SJCRH30 (cell line): Measurements from ENCODE around the gene NLRP4. TPM values are rescaled to one million over a fixed set of nuclear protein-coding genes. Genes with fewer than 3 reads are reported as not detected.
A peak's percentile ranks its signal among the peaks of the same experiment; 100 is the strongest.

Source experiments
- DNase-seq, 2 experiments: peaks; one replicate each; pipeline ENCODE4 v3.0.0-alpha.2; 2015 to 2020
- H3K27ac ChIP-seq: fragments of 250-450 bp; sonication (Bioruptor Pico); 2 replicates; pipeline ENCODE4 v1.5.1; 2020; ENCODE audit warnings: mild to moderate bottlenecking, moderate library complexity
- H3K27me3 ChIP-seq: fragments of 250-450 bp; sonication (Bioruptor Pico); 2 replicates; pipeline ENCODE4 v1.5.1; 2020; ENCODE audit warnings: mild to moderate bottlenecking, moderate library complexity
- H3K36me3 ChIP-seq: fragments of 250-450 bp; sonication (Bioruptor Pico); 2 replicates; pipeline ENCODE4 v1.5.1; 2020; ENCODE audit warnings: mild to moderate bottlenecking, moderate library complexity
- H3K4me1 ChIP-seq: fragments of 250-450 bp; sonication (Bioruptor Pico); 2 replicates; pipeline ENCODE4 v1.5.1; 2020; ENCODE audit warnings: mild to moderate bottlenecking, moderate library complexity
- H3K4me3 ChIP-seq: fragments of 250-450 bp; sonication (Bioruptor Pico); 2 replicates; pipeline ENCODE4 v1.5.1; 2020; ENCODE audit warnings: mild to moderate bottlenecking, moderate library complexity
- H3K9me3 ChIP-seq: fragments of 250-450 bp; sonication (Bioruptor Pico); replicated peaks from 2 replicates; pipeline ENCODE4 v1.5.1; 2020; ENCODE audit warnings: mild to moderate bottlenecking, moderate library complexity
- total RNA-seq: library from RNA; depleted of rRNA; stranded (reverse); fragments of >200 nt; shearing (Covaris generic); gene quantifications from 2 replicates; pipeline ENCODE4 v1.2.3, GENCODE V29; 2014; rRNA removed

The NLRP4 gene, protein sequence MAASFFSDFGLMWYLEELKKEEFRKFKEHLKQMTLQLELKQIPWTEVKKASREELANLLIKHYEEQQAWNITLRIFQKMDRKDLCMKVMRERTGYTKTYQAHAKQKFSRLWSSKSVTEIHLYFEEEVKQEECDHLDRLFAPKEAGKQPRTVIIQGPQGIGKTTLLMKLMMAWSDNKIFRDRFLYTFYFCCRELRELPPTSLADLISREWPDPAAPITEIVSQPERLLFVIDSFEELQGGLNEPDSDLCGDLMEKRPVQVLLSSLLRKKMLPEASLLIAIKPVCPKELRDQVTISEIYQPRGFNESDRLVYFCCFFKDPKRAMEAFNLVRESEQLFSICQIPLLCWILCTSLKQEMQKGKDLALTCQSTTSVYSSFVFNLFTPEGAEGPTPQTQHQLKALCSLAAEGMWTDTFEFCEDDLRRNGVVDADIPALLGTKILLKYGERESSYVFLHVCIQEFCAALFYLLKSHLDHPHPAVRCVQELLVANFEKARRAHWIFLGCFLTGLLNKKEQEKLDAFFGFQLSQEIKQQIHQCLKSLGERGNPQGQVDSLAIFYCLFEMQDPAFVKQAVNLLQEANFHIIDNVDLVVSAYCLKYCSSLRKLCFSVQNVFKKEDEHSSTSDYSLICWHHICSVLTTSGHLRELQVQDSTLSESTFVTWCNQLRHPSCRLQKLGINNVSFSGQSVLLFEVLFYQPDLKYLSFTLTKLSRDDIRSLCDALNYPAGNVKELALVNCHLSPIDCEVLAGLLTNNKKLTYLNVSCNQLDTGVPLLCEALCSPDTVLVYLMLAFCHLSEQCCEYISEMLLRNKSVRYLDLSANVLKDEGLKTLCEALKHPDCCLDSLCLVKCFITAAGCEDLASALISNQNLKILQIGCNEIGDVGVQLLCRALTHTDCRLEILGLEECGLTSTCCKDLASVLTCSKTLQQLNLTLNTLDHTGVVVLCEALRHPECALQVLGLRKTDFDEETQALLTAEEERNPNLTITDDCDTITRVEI
- not detected in 2 replicates for total RNA-seq

DNA sequence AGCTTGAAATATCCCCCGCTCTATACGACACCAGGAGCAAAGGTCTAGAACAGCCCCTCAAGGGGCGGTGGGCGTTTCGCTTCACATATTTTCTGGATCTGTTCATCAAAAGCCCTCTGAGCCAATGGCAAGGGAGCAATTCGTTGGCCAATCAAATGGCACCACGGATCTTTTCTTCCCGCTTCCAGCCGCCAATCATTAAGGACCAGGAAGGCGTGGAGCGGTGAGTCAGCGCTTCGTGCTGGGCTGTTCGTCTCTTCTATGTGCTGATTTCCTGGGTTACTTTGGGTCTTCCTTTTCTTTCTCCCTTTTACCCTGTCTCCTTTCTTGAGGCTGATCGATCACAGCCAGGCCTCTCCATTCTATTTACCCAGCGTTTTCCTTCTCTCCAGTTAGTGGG lies at the start of gene NLRP4:
Gene NLRP4, plus strand, starts transcription at position 201 of the 400 bp plus-strand sequence. CDS start 15,541 bp downstream, outside the sequence.
- H3K36me3 ChIP-seq = no peaks in the 10 kb centered on the region; the same call in 1 of the 2 replicates
- no peaks in the 10 kb centered on the region for H3K4me1 ChIP-seq
- H3K27me3 ChIP-seq = no peaks in the 10 kb centered on the region
- H3K27ac ChIP-seq = no peak within 1 kb of the TSS
- H3K4me3 ChIP-seq = no peak within 1 kb of the TSS
- no peaks in the 10 kb centered on the region for H3K9me3 ChIP-seq
- no peak for DNase-seq

DNA sequence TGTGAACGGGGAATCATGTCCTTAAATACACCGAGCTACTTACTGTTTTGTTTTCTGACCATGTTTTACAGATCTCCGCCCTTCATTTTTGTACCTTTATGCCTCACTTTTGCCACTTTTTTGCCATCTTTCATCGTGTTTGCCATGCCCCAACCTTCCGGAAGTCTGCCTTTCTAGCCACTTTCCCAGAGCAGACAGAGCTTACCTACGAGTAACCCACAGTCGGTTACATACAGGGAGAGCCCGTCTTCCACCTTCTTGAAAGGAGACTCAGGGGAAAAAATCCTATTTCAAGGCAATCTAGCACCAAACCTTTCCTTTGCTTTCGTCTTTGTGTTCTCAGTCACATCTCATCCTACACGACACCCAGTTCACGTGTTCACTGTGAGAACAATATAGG lies 41.3 kb upstream of the NLRP4 start:
- no peak for DNase-seq

DNA sequence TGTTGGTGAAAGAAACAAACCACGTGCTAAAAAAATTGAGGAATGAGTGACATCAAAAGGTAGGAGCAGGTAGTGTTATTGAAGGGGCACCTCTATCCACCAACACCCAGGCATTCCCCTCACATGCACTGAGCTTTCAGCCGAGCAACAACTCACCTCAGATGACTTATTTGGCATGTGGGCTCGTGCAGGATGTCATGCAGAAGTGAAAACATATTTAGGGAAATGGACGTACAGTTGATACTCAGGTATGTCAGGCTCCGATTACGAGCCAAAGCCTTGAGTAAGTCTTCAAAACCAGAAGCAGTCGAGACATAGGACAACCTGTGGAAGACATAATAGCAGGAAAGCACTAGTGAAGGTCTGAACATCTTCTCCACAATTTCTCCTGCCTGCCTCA lies 34.9 kb upstream of the NLRP4 start:
- Histone ChIP-seq H3K9me3 (no peaks in the 10 kb centered on the region), H3K27me3 (no peaks in the 10 kb centered on the region), H3K36me3 (no peaks in the 10 kb centered on the region; the same call in 1 of the 2 replicates), H3K27ac (no peak overlapping the region), H3K4me3 (no peak overlapping the region), H3K4me1 (no peaks in the 10 kb centered on the region)
- DNase-seq = no peak

More for the DNA sequence above, 41.3 kb upstream of the NLRP4 start:
- no peaks in the 10 kb centered on the region for H3K9me3 ChIP-seq
- H3K4me1 ChIP-seq = no peaks in the 10 kb centered on the region
- no peaks in the 10 kb centered on the region; the same call in 1 of the 2 replicates for H3K36me3 ChIP-seq
- no peaks in the 10 kb centered on the region for H3K27me3 ChIP-seq
- no peak overlapping the region for H3K4me3 ChIP-seq
- H3K27ac ChIP-seq = no peak overlapping the region

DNA sequence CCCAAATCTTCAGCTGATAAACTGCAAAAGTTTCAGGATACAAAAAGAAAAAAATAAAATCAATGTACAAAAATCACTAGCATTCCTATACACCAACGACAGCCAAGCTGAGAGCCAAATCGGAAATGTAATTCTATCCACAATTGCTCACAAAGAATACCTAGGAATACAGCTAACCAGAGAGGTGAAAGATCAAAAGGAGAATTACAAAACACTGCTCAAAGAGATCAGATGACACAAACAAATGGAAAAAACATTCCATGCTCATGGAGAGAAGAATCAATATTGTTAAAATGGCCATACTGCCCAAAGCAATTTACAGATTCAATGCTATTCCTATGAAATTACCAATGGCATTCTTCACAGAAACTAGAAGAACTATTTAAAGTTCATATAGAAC lies 34.1 kb upstream of the NLRP4 start:
- no peak for DNase-seq
- Histone ChIP-seq H3K27ac (no peak overlapping the region), H3K36me3 (no peaks in the 10 kb centered on the region; the same call in 1 of the 2 replicates), H3K4me3 (no peak overlapping the region), H3K9me3 (no peaks in the 10 kb centered on the region), H3K27me3 (no peaks in the 10 kb centered on the region), H3K4me1 (no peaks in the 10 kb centered on the region)

DNA sequence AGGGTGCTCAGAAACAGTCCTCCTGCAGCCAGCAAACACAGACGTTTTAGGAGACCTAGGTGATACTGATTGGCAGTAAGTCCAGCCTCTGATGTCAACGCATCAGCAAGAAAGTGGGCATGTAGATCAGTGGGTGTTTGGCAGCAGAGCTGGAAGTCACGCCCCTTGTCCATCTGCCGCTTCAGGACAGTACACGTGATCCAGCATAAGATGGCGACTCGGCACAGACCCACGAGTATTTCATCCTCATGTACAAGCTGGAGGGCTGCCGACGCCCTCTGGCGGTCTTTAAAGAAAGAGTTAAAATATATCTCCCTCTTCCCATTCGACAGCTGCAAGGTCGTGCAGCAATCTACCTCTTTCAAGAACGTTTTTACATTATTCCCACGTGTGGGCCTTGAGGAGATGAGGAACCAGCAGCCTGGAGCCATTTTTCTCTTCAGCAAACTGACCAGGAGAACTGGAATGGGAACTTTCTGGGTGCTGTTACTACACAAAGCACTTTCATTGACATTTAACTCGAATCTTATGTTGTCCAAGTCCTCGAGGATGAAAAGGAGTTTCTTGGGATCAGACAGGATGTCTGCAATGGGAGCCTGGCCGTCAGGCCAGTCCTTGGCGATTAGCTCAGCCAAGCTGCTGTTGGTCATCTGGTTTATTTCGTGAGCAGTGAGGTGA lies 26.8 kb upstream of the NLRP4 start:
- DNase-seq = peak; percentile 94 to 98
- no peaks in the 10 kb centered on the region for H3K27me3 ChIP-seq
- no peak overlapping the region; the same call in 1 of the 2 replicates for H3K27ac ChIP-seq
- peak overlapping the region; percentile 54 for H3K4me3 ChIP-seq
- H3K9me3 ChIP-seq = no peaks in the 10 kb centered on the region
- no peaks in the 10 kb centered on the region for H3K36me3 ChIP-seq
- H3K4me1 ChIP-seq = no peaks in the 10 kb centered on the region

DNA sequence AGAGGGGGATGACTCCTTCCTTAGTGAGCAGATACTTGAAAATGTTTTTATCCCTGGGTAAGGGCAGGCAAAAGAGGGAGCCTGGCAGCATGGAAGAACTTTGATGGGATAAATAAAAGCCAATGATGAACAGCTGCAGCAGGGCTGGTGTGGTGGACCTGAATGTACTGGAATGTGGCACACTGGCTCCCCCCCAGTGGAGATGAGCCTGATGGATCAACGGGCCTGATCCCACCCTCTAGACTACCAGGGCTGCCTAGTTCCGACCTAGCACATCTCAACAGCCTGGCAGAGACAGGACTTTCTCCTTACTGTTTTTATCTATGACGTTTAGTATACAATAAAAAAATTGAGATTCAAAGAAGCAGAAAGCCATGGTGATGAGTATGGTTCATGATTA lies 25.0 kb upstream of the NLRP4 start:
- no peaks in the 10 kb centered on the region for H3K36me3 ChIP-seq

DNA sequence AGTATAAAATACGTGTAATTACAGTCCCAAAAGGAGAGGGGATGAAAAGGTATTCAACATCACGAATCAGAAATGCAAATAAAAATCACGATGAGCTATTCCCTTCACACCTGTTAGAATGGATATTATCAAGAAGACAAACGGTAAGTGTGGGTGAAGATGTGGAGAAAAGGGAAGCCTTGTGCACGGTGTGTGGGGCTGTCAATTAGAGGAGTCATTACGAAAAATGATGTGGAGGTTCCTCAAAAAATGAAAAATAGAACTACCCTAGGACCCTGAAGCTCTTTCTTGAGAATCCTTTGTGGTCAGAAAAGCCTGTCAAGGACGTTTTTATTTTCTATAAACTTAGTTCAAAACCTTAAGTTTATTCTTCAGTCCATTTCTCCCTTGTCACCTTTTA lies 23.9 kb upstream of the NLRP4 start:
- Histone ChIP-seq H3K4me3 (no peak overlapping the region), H3K27me3 (no peaks in the 10 kb centered on the region)

More for the DNA sequence above, 25.0 kb upstream of the NLRP4 start:
- H3K27me3 ChIP-seq = no peaks in the 10 kb centered on the region
- no peaks in the 10 kb centered on the region for H3K4me1 ChIP-seq
- no peak for DNase-seq
- no peak overlapping the region for H3K27ac ChIP-seq
- no peak overlapping the region for H3K4me3 ChIP-seq
- H3K9me3 ChIP-seq = no peaks in the 10 kb centered on the region

DNA sequence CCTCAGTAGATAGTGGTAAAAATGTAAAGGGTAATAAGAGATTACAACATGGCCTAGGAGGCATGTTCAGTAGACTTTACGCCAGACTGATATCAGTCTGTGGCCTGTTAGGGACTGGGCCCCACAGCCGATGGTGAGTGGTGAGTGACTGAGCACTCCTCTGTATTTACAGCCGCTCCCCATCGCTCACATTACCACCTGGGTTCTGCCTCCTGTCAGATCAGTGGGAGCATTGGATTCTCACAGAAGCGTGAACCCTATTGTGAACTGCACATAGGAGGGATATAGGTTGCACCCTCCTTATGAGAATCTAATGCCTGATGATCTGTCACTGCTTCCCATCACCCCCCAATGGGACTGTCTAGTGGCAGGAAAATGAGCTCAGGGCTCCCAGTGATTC lies 22.4 kb upstream of the NLRP4 start:
- DNase-seq = no peak
- Histone ChIP-seq H3K4me3 (no peak overlapping the region), H3K36me3 (no peaks in the 10 kb centered on the region), H3K27ac (no peak overlapping the region), H3K4me1 (no peaks in the 10 kb centered on the region), H3K9me3 (no peaks in the 10 kb centered on the region), H3K27me3 (no peaks in the 10 kb centered on the region)

More for the DNA sequence above, 23.9 kb upstream of the NLRP4 start:
- H3K4me1 ChIP-seq = no peaks in the 10 kb centered on the region
- no peak overlapping the region for H3K27ac ChIP-seq
- no peak for DNase-seq
- no peaks in the 10 kb centered on the region for H3K36me3 ChIP-seq
- H3K9me3 ChIP-seq = no peaks in the 10 kb centered on the region

DNA sequence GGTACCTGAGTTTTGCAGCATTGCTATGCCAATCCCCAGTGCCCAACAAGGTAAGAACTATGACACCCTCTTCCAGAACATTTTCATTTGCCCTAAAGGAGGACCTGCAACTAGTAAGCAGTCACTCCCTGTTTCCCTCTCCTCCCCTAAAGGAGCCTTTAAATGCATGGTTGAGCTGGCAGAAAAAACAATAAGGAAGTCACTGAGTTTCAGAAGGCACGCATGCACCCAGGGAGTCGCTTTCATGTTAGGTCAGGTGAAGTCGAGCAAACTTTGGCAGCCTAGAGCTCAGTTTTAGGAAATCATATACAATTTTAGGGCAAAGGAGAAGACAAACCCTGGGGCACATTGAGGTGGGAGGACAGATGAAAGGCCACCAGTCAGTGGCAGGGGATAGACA lies 16.3 kb upstream of the NLRP4 start:
- no peaks in the 10 kb centered on the region for H3K9me3 ChIP-seq
- H3K4me3 ChIP-seq = no peak overlapping the region
- no peak overlapping the region for H3K27ac ChIP-seq
- no peaks in the 10 kb centered on the region for H3K4me1 ChIP-seq
- H3K36me3 ChIP-seq = no peaks in the 10 kb centered on the region
- H3K27me3 ChIP-seq = no peaks in the 10 kb centered on the region
- DNase-seq = no peak

DNA sequence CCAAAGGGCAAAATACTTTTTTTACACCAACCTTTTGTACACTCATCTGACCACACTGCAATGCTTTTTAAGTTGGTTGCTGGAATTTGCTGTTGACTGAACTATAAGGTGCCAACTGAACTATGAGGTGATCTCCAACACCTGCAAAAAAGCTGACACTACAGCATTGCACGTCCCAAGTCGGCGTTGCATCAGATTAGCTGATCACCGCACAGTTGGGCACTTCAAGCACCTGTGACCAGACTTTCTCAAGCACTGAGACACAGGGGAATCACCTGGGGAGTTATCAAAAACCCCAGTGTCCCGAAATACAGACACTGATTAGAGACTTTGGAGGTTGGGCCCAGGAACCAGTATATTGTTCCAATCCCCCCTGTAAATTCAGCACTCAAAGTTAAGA lies 5.7 kb upstream of the NLRP4 start:
- H3K27me3 ChIP-seq = no peaks in the 10 kb centered on the region
- DNase-seq = no peak

DNA sequence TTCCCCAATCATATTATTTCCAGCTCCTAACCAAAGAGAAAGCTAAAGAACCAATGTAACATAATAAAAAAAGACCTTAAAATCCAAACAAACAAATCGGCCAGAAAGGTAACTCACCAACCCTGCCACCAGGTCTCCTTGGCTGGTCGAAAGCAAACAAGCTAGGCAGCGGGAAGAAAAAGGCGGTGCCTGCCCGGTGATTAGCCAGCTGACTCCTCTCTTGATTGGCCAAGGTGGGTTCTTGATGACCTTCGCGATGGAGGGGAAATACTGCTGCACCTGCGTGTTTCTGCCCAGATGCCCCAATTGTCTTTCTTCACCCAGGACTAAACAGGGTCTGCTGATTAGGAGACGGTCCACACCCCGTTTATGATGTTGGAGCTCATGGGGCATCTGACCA lies 4.5 kb upstream of the NLRP4 start, which contains the start of gene NLRP11:
Gene NLRP11, minus strand, starts transcription at position 154 of the 400 bp plus-strand sequence. CDS start 13,825 bp downstream, outside the sequence.
- H3K9me3 ChIP-seq = no peaks in the 10 kb centered on the region
- no peaks in the 10 kb centered on the region for H3K27me3 ChIP-seq
- DNase-seq = no peak
- no peaks in the 10 kb centered on the region for H3K36me3 ChIP-seq
- H3K4me1 ChIP-seq = no peaks in the 10 kb centered on the region
- no peak within 1 kb of the TSS for H3K27ac ChIP-seq
- H3K4me3 ChIP-seq = no peak within 1 kb of the TSS

More for the DNA sequence above, 5.7 kb upstream of the NLRP4 start:
- Histone ChIP-seq H3K4me3 (no peak overlapping the region), H3K9me3 (no peaks in the 10 kb centered on the region), H3K27ac (no peak overlapping the region), H3K36me3 (no peaks in the 10 kb centered on the region), H3K4me1 (no peaks in the 10 kb centered on the region)

DNA sequence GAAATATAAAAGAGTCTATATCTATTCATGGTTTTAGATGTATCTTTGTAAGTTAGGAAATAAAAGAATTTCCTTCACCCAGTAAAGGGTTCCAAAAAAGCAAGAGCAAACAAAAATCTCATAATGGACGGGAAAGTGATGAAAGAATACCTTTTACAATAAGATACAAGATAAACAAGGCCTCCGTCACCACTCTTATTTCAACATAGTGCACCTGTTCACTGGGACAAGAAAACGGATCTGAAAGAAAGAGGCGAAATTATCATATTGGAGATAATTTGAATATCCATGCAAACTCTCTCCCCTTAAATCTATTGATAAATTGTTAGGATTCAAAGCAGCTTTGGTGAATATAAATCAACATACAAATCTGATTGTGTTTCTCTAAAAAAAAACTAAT lies 3.7 kb upstream of the NLRP4 start:
- H3K9me3 ChIP-seq = no peaks in the 10 kb centered on the region
- no peaks in the 10 kb centered on the region for H3K4me1 ChIP-seq
- H3K27me3 ChIP-seq = no peaks in the 10 kb centered on the region
- no peak overlapping the region for H3K27ac ChIP-seq
- H3K4me3 ChIP-seq = no peak overlapping the region
- DNase-seq = no peak
- no peaks in the 10 kb centered on the region for H3K36me3 ChIP-seq

DNA sequence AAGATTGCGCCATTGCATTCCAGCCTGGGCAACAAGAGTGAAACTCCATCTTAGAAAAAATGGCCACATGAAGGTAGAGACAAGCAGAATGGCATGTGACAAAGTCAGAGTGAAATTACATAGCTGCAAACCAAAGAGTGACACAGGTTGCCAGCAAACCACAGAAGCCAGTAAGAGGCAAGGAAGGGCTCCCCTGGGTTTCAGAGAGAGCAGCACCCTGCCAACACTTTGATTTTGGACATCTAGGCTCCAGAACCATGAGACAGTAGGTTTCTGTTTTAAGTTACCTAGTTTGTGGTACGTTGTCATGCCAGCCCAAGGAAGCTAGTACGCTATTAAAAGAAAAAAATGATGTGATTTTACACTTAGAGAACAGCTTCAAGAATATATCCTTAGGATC lies 1.9 kb downstream of the NLRP4 start:
- DNase-seq = no peak
- no peaks in the 10 kb centered on the region for H3K27me3 ChIP-seq

DNA sequence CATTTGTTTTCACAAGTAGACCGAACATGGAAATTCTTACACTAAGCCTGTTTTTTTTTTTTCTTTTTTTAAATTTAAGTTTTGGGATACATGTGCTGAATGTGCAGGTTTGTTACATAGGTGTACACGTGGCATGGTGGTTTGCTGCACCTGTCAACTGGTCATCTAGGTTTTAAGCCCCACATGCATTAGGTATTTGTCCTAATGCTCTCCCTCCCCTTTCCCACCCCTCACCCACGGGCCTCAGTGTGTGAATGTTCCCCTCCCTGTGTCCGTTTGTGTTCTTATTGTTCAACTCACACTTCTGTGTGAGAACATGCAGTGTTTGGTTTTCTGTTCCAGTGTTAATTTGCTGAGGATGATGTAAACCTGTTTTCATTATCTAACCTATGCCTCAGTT lies 2.6 kb downstream of the NLRP4 start:
- no peaks in the 10 kb centered on the region; the same call in 1 of the 2 replicates for H3K36me3 ChIP-seq
- DNase-seq = no peak
- H3K9me3 ChIP-seq = no peaks in the 10 kb centered on the region
- H3K27me3 ChIP-seq = no peaks in the 10 kb centered on the region
- no peaks in the 10 kb centered on the region for H3K4me1 ChIP-seq
- H3K4me3 ChIP-seq = no peak overlapping the region
- no peak overlapping the region for H3K27ac ChIP-seq

More for the DNA sequence above, 1.9 kb downstream of the NLRP4 start:
- Histone ChIP-seq H3K27ac (no peak overlapping the region), H3K36me3 (no peaks in the 10 kb centered on the region; the same call in 1 of the 2 replicates), H3K9me3 (no peaks in the 10 kb centered on the region), H3K4me3 (no peak overlapping the region), H3K4me1 (no peaks in the 10 kb centered on the region)
